Activated CD8-positive, alpha-beta memory T cell treated with anti-CD3 and anti-CD28 coated beads for 4 hours (primary cell): ENCODE measurements around the gene DNAJA3.

Source experiments
- DNase-seq, 2 donors: peaks; one replicate each; pipeline ENCODE4 v3.0.0-alpha.2; 2020; ENCODE audit warnings: low read depth in 2 of 2

The DNAJA3 gene

DNA sequence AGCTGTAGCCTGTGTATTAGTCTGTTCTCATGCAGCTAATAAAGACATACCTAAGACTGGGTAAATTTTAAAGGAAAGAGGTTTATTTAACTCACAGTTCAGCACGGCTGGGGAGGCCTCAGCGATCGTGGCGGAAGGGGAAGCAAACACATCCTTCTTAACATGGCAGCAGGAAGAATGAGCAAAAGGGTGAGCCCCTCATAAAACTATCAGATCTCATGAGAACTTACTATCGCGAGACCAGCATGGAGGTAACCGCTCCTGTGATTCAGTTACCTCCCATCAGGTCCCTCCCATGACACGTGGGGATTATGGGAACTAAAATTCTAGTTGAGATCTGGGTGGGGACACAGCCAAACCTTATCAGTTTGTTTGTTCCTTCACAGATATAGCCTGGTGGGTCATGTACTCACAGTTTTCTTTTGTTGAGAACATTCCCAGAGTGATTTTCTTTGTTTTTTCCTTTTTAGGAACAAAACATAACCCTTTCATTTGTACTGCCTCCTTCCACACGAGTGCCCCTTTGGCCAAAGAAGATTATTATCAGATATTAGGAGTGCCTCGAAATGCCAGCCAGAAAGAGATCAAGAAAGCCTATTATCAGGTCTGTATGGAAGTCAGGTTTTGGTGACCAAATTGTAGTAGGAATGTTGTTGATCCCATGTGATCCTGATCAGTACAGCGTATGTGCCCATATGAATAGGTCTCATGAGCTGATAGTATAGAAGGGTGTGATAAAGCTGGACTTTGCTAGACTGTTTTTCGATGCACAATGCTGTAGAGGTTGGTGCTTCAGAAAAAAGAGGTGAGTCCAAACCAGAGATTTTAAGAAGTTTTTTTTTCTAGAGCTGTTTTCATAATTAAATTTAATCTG is 8.5 kb downstream of the DNAJA3 start:
- DNase-seq, result no peak

DNA sequence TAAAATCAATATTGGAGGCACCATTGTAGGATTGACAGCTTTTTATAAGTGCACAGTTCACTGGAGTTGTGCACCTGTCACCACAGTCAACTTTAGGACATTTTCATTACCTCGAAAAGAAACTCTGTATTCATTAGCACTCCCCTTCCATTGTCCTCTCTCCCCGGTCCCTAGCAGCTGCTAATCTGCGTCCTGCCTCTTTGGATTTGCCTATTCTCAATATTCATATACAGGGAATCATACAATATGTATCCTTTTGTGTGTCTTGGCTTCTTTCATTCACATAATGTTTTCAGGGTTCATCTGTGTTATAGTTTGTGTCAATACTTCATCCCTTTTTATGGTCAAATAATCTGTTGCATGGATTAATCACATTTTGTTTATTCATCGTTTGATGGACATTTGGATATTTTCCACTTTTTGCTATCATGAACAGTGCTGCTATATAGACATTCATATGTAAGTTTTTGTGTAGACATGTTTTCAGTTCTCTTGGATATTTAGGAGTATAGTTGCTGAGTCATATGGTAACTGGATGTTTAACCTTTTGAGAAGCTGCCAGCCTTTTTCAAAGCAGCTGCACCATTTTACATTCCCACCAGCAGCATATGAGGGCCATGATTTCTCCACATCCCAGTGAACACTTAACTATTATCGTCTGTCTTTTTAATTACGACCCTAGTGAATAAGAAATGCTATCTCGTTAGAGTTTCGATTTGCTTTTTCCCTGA is 9.8 kb downstream of the DNAJA3 start:
- no peak for DNase-seq

DNA sequence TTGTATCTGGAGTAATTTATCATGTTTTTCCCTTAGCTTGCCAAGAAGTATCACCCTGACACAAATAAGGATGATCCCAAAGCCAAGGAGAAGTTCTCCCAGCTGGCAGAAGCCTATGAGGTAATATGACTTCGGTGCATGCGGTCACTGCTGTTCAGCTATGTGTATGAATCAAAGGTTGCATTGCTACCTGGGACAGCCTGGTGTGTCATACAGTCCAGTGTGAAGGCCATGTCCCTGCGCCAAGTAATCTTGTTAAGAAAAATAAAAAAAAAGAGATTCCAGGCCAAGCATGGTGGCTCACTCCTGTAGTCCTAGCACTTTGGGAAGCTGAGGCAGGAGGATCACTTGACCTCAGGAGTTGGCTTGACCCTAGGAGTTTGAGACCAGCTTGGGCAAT is 11.7 kb downstream of the DNAJA3 start:
- no peak for DNase-seq

DNA sequence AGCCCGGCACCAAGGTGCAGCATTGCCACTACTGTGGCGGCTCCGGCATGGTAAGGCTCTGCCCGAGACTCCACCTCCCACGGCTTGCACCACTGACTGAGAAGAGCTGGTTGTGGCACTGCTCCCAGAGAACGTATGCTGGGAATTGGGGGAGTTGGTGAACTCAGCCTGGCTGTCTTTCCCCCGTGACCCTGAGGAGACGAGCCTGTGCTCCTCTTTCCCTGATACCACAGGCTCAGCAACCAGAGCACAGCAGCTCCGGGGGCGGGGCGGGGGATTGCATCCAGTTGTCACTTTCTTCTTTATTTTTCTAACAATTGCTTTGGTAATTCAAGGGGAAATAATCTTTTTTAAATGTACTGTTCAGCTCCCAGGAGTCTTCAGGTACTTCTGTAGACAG is 16.7 kb downstream of the DNAJA3 start:
- DNase-seq, result no peak

DNA sequence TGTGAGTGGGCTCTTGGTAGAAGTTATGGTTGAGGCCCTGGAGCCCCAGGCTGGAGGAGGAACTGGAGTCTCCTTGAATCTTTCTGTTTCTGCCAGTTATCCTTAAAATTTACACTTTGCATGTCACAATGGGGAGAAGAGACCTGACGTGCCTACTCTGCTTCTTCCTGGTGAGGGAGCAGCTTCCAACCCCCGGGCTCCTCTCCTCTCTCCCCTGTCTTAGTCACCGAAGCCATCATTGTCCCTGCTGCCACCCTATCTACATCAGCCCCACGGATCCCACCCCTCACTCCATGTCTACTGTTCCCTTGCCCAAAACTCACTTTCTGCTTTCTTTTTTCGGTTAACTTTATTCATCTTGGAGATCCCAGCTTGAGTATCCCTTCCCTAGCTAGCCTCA is 17.6 kb downstream of the DNAJA3 start:
- no peak for DNase-seq

DNA sequence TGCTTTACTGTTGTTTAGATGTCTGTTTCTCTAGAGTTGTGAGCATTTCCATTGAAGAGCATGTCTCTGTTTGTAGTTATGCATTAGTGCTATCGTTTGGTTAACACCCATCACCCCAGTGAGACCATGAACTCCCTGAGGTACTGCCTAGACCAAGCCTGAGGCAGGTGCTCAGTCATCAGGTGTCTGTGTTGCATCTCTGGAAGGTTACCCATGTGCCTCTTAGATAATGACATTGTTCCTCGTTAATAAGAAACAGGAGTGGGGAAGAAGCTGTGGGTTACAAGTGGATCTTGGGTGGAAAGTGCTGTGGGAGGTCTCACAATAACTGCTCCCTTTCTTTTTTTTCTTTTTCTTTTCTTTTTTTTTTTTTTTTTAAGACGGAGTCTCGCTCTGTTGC is 18.3 kb downstream of the DNAJA3 start:
- no peak for DNase-seq

DNA sequence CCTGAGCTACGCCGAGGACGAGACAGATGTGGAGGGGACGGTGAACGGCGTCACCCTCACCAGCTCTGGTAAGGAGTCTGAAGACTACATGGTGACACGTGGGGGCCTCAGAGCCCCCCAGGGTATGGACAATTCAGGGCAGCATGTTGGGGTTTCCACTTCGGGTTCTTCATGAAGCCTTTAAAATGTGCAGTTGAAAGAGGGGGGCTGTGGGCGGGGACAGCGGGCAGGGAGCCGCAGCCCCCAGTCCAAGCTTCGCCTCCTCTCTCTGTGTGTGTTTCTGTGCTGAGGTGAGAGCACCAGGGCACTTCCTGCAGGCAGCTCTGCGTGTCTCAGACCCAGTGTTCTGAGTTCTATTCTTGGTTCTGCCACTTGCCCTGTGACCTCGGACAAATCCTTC is 24.8 kb downstream of the DNAJA3 start:
- no peak for DNase-seq

DNA sequence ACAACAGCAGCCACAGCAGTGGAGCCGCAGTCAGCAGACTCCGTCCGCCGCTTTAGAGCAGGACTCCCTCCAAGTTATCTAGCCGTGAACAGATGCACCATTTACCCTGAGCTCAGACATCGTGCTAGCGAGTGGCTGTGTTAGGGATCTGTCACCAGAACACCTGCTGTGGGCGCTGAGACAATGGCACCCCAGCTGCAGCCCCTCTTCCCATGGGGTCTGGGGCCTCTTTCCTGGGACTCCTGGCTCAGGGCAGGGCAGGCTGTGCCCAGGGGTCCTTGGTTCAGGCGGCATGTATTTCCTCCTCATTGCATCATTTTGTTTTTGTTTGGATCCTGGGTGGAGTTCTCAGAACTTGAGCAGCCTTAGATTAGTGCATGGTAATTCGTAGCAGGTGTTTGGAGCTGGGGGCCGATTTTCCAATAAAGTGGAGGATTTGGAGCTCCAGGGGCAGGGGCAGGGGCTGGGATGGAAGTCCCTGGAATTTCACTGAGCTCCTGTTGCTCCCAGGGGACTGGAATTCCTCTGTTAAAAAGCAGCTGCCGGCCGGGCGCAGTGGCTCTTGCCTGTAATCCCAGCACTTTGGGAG is 25.4 kb downstream of the DNAJA3 start:
- no peak for DNase-seq

DNA sequence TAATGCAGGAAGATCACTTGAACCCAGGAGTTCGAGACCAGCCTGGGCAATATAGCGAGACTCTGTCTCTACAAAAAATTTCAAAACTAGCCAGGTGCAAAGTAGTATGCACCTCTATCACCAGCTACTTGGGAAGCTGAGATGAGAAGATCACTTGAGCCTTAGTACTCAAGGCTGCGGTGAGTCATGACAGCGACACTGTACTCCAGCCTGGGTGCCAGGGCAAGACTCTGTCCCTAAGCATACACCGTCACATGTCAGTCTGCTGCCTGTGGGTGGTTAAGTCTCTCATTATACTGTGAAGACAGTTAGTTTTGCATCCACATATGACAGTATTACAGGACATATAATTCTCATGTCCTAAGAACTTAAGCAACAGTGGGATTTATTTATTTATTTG is 27.0 kb downstream of the DNAJA3 start:
- no peak for DNase-seq

DNA sequence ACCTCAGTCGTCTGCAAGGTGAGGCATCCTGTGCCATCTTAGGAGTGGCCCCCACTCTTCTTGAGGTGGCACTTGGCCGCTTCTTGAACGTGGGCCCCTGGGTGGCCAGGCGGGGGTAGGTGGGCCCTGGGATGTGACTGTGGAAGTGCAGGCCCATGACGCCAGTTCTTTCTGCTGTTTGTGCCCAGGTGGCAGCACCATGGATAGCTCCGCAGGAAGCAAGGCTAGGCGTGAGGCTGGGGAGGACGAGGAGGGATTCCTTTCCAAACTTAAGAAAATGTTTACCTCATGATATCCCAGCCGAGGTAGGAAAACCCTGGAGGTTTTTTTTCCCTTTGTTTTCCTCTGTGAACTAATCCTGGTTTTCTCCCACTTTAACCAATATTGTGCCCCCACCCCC is 29.0 kb downstream of the DNAJA3 start:
- DNase-seq, result no peak

DNA sequence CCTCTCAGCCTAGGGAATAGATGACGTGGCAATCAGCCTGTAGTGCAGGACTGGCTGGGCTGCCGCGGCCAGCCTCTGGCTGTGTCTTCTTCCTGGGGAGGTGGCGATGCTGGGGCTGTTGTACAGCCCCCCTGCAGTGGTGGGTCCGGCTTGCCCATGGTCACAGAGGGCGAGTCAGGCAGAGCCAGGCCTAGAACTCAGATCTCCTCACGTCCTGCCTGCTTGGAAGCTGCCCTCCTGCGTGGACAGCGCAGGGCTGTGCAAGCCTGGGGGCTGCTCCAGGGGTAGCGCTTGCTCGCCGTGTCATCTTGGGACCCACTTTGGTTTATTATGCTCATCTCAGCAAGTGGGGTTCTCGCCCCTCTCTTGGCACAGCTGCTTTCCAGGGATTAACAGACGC is 29.4 kb downstream of the DNAJA3 start:
- no peak for DNase-seq

DNA sequence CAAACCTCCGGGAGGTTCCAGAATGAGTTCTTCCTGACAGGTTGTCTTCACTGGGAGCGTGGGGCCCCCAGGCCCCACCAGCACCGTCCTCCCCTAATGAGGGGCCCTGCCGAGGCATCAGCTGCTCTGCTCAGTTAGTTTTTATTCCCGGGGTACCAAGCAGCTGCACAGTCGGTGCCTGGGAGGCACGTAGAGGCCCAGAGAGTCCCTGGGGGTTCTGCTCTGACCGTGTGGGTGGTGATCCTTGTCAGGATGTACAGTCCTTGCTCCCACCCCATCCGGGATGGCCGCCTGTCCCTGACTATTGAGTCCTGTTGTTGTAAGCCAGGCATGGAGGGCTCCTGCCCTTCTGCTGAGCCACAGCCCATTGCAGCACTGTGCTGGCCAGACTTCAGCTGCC is 30.3 kb downstream of the DNAJA3 start:
- DNase-seq, result no peak

DNA sequence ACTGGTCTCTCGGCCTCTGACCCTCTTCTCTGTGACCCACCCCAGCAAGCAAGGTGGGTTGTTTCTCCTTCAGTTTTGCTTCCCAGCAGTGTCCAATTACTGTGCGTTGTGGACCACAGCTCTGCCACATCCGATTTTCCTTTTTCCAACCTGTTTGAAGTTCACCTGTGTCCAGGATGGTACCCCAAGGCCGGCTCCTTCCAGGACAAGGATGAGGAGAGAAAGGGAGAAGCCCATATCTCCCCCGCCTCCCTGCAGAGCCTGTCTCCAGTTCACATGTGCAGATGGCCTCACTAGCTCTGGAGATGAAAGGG is 35.2 kb downstream of the DNAJA3 start:
- no peak for DNase-seq

DNA sequence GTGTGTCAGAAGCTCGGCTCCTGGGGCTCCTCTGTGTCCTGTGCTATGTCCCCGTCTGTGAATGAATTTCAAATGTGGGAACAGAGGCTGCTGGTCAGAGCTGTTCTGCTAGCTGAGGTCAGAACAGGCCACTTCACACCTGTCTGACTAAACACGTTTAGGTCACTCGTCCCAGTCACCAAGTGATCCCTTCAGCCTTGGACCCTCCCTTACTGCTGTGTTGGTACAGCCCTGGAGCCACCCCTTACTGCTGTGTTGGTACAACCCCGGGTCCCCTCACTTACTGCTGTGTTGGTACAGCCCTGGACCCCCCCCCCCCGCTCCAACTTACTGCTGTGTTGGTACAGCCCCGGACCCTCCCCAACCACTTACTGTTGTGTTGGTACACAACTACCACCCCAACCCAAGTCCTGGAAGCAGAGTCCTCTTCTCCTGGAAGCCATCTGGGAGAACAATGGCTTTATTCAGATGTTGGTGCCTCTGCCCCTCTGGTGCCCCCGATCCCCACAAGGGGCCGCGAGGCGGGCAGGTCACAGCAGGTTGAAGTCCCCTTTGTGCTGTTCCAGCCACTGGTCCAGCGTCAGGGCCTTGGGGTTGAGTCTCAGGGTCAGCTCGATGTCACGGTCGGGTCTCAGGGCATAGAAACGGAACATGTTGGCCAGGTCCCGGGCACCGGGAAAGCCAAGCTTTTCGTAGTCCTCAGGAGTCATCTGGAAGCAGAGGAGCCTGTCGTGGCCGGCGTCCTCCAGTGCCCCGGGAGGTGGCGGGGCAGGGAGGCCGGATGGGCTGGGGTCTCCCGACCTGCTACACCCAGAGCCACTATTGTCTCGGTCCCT is 35.8 kb downstream of the DNAJA3 start:
- no peak for DNase-seq

DNA sequence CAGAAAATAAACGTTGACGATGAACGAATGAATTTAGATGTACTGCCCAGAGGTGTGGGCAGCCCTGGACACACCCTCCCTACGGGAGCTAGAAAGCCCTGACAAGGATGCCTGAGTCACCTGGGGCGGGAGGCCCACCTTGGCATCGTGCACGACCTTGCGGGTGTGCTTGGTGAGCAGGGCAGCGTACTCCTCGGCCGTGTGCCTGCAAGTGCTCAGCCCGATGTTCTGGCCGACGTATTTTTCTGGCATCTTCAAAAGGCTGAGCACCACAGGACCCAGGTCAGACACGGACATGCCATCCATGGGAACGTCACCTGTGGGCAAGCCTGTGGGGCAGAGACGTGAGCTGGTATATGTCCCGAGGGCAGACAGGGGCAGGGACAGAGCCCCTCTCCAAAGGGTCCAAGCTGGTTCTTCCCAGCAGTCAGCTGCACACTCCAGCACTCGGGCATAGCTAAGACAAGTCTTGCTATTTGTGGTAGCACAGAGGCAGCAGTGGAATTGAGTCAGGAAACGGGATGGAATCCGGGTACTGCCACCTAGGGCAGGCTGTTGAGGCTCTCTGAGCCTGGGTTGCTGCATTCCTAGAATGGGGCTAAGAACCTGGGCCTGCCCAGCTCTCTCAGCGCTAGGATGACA is 38.0 kb downstream of the DNAJA3 start:
- DNase-seq, result no peak

DNA sequence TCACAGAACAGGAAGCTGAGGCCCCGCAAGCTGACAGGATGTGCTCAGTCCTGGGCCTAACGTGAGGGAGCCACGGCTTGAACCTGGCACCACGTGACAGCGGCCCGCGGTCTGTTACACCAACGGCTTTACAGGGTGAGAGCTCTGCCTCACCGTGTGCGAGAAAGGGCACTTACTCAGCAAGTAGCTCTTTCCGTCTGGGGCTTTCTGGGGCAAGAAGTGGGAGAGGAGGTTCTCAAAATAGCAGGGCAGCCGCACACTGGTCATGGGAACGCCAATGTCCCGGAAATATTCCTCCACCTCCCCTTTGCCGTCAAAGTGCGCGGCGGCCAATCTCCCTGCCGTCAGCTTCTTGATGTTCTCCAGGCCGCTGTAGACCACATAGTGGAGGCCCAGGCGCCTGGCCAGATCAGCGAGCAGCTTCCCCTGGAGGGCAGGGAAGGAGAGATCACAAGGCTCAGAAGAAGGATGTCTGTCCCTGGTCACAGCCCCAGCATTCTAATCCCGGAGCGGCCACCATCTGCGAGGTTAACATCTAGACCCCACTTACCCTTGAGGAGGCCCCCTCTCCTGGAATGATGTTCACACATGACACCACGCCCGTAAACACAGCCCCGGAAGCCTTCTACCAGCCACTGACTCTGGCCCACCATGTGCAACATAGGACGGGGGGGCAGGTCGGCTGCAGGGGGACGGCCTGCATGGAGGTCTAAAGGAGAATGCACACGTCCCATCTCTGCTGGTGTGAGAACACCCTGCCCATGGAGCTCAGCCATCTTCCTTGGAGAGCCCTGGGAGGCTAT is 40.5 kb downstream of the DNAJA3 start:
- DNase-seq, result peak; percentile 55 to 56

DNA sequence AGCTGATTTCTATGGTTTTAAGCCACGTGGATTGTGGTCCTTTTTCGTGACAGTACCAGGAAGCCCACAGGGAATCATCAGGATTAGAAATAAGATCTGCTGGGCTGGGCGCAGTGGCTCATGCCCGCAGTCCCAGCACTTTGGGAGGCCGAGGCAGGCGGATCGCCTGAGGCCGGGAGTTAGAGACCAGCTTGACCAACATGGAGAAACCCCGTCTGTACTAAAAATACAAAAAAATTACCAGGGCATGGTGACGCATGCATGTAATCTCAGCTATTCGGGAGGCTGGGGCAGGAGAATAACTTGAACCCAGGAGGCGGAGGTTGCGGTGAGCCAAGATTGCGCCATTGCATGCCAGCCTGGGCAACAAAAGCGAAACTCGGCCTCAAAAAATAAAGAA is 42.2 kb downstream of the DNAJA3 start:
- DNase-seq, result no peak

DNA sequence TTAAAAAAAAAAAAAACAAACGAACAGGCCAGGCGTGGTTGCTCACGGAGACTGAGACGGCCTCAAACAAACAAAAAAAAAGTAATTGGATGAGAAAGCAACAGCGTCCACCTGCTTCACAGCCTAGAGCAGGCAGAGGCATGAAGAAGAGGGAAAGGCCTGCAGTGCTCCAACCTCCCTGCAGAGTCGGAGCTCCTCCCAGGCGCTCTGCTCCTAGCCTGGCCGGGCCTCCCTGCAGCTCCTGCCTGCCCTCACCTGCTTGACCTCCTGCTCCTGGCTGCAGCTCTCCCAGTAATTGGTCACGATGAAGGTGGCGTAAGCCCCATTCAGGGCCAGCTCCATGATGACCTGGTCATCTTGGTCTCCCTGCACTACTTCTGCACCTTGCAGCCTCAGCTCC is 43.3 kb downstream of the DNAJA3 start:
- DNase-seq, result no peak

DNA sequence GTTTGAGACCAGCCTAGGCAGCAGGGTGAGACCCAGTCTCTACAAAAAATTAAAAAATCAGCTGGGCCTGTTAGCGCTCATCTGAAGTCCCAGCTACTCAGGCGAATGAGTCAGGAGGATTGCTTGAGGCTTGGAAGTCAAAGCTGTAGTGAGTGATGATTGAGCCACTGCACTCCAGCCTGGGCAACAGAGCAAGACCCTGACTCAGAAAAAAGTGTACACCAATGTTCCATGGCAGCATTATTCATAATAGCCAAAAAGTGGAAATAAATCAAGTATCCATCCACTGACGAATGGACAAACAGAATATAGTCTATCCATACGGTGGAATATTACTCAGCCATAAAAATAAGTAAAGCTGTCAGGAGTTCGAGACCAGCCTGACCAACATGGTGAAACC is 46.2 kb downstream of the DNAJA3 start:
- DNase-seq, result no peak

DNA sequence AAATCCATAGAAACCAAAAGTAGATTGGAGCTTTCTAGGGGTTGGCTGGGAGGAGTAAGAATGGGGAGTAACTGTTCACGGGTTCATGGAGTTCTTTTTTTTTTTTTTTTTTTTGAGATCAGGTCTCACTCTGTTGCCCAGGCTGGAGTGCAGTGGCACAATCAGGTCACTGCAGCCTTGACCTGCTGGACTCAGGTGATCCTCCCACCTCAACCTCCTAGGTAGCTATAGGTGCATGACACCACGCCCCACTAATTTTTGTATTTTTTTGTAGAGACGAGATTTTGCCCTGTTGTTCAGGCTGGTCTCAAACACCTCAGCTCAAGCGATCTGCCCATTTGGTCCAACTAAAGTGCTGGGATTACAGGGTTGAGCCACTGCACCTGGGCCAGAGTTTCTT is 47.2 kb downstream of the DNAJA3 start:
- DNase-seq, result no peak
